Measurements from ENCODE around the gene P2RX6.

Gene P2RX6

DNA sequence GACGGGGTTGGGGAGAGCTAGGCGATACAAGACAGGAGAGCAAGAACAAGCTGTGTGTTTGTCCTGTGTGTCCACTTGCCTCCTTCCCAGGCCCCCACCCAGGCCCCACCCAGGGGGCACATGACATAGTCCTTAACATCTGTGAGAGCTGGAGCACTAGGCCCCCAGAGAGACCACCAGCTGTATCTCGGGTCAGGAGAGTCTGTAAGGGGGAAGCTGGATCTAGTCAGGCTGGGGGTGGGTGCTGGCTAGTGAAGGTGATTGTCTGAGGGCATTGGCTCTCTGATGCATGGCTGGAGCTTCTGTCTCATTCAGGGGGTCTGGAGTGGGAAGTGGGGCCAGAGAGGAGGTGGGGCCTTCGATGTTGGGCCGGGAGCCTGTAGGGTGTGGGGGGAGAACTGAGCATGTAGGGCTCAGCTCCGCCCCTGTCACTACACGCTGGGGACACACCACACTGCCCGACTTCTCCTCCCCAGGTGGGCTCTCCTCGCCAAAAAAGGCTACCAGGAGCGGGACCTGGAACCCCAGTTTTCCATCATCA lies 571 bp downstream of the P2RX6 start:
- TF ChIP-seq, protein P1, sequence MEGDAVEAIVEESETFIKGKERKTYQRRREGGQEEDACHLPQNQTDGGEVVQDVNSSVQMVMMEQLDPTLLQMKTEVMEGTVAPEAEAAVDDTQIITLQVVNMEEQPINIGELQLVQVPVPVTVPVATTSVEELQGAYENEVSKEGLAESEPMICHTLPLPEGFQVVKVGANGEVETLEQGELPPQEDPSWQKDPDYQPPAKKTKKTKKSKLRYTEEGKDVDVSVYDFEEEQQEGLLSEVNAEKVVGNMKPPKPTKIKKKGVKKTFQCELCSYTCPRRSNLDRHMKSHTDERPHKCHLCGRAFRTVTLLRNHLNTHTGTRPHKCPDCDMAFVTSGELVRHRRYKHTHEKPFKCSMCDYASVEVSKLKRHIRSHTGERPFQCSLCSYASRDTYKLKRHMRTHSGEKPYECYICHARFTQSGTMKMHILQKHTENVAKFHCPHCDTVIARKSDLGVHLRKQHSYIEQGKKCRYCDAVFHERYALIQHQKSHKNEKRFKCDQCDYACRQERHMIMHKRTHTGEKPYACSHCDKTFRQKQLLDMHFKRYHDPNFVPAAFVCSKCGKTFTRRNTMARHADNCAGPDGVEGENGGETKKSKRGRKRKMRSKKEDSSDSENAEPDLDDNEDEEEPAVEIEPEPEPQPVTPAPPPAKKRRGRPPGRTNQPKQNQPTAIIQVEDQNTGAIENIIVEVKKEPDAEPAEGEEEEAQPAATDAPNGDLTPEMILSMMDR (conservative IDR thresholded peaks at IDR 0.05; ENCODE audit: control insufficient read depth, insufficient read depth, low read depth, low read length) = no peak
- no peak for DNase-seq (ENCODE audit: low read depth)
- no peak overlapping the region for H3K4me3 ChIP-seq (ENCODE audit: control insufficient read depth, low read depth, low read length)

DNA sequence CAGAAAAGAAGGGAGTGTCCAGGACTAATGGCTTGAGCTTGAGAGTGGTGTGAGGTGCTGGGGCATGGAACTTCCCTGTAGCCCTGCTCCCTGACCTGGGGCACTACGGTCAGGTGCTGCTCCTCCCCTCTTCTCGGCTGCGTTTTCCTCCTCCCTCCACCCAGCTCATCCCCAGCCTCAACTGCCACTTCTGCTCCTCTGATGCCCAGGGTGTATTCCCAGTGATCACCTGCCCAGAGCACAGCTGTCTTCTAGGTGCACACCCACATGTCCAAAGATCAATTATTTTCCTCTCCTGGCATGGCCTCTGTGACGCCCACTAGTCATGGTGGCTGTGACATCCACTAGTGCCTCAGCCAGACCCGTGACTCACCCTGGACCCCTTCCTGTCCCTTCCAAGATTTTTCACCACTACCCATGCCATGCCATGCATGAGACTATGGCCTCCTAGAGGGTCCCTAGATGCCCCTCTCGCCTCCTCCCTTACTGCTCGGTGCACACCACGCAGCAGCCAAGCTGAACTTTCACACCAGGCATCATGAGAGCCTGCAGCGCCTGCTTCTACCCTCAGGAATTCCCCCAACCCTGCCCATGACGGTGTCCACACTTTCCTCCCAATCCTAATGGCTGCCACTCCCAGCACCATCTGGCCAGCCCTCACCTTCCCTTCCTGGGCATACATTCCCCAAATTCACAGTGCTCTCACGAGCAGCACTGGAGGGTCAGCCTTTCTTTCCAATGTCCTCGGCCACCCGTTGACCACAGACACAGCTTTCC lies 1.9 kb downstream of the P2RX6 start:
- TF ChIP-seq, protein P1 (conservative IDR thresholded peaks at IDR 0.05; ENCODE audit: control insufficient read depth, insufficient read depth, low read depth, low read length) = no peak
- no peak for DNase-seq (ENCODE audit: low read depth)
- no peak overlapping the region for H3K4me3 ChIP-seq (ENCODE audit: control insufficient read depth, low read depth, low read length)

DNA sequence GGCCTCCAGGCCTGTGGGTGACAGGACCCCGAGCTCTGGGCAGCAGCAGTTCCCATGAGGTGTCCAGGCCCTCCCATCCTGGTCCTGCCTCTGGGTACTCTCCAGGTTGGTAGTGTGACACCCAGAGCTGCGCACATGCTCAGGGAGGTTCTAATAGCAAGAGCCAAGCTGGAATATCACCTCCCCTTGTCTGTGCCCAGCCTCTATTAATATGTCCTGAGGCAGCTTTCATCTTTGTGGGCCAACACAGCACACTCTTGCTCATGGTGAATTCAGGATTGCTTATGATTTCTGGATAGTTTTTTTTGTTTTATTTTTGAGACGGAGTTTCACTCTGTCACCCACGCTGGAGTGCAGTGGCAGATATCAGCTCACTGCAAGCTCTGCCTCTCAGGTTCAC lies 3.3 kb downstream of the P2RX6 start:
- TF ChIP-seq, protein P1 (conservative IDR thresholded peaks at IDR 0.05; ENCODE audit: control insufficient read depth, insufficient read depth, low read depth, low read length) = no peak
- H3K4me3 ChIP-seq (ENCODE audit: control insufficient read depth, low read depth, low read length) = no peak overlapping the region
- DNase-seq (ENCODE audit: low read depth) = no peak

DNA sequence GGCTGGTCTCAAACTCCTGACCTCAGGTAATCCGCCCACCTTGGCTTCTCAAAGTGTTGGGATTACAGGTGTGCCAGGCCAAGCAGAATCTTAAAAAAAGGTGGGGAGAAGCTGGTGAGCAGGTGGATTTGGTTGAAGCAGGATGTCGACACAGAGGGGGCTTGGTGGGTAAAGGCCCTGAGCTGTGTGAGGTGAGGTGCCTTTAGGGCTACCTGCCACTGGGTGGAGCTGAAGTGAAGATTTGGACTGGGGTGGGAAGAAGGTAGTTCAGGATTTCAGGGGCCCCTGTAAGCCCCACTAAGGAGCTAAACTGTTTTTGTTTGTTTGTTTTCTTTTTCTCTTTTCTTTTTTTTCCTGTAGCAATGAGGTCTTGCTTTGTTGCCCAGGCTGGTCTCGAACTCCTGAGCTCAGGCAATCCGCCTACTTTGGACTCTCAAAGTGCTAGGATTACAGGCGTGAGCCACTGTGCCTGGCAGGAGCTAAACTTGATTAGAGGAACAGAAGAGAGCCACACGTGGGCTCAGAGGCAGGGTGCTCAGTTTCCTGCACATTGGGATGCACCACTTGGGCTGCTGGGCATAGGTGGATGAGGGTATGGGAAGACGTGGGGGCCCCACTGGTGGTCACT lies 6.0 kb downstream of the P2RX6 start:
- no peak for DNase-seq (ENCODE audit: low read depth)
- TF ChIP-seq, protein P1 (conservative IDR thresholded peaks at IDR 0.05; ENCODE audit: control insufficient read depth, insufficient read depth, low read depth, low read length) = peak; percentile 50

DNA sequence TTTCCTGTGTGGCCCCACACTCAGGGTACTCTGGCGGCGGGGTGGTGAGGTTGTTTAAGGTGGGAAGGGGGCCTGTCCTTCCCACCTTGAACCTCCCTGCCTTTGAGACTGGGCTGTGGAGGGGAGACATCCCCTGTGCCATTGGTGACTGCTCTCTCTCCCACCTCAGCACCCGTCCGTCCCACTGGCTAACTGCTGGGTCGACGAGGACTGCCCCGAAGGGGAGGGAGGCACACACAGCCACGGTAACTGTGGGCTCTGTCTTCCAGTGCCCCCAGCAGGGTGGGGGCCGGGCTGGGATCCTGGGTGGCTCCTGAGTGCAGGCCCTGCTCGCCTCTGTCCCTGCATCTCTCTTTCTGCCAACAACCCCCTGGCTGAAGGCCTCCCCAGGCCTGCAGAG lies 7.5 kb downstream of the P2RX6 start:
- DNase-seq (ENCODE audit: low read depth) = no peak
- no peak overlapping the region for H3K4me3 ChIP-seq (ENCODE audit: control insufficient read depth, low read depth, low read length)
- TF ChIP-seq, protein P1 (conservative IDR thresholded peaks at IDR 0.05; ENCODE audit: control insufficient read depth, insufficient read depth, low read depth, low read length) = no peak

More for the DNA sequence above, 6.0 kb downstream of the P2RX6 start:
- H3K4me3 ChIP-seq (ENCODE audit: control insufficient read depth, low read depth, low read length) = no peak overlapping the region

DNA sequence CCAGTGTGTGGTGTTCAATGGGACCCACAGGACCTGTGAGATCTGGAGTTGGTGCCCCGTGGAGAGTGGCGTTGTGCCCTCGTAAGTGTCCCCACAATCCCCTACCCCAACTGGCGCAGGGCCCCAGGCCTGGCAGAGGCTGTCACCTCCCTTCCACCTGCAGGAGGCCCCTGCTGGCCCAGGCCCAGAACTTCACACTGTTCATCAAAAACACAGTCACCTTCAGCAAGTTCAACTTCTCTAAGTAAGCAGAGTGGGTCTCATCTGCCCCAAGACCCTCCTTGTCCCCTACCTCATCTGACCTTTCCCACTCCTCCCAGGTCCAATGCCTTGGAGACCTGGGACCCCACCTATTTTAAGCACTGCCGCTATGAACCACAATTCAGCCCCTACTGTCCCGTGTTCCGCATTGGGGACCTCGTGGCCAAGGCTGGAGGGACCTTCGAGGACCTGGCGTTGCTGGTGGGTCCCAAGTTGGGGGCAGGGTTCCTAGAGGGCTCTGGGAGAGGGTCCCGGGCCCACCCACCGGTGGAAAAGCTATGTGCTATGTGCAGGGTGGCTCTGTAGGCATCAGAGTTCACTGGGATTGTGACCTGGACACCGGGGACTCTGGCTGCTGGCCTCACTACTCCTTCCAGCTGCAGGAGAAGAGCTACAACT lies 8.1 kb downstream of the P2RX6 start:
- no peak overlapping the region for H3K4me3 ChIP-seq (ENCODE audit: control insufficient read depth, low read depth, low read length)
- TF ChIP-seq, protein P1 (conservative IDR thresholded peaks at IDR 0.05; ENCODE audit: control insufficient read depth, insufficient read depth, low read depth, low read length) = no peak
- DNase-seq (ENCODE audit: low read depth) = no peak
